22Rv1 (cell line): ENCODE measurements around the gene COL25A1.

Source experiments
- CTCF ChIP-seq: fragments of 450-650 bp; IDR thresholded peaks from 2 replicates; pipeline ENCODE4 v1.5.1; 2017; ENCODE audit warnings: mild to moderate bottlenecking
- ZFX ChIP-seq: fragments of 450-650 bp; IDR thresholded peaks from 2 replicates; pipeline ENCODE4 v1.6.1; 2017; ENCODE audit warnings: antibody characterized with exemption, borderline replicate concordance

GRCh38 chr4:108788731-108789130 lies 513.7 kb downstream of the COL25A1 start:
- TF ChIP-seq CTCF: no peak
- TF ChIP-seq ZFX: no peak
